Peyer's patch (tissue), 4 donors: Measurements from ENCODE around the gene PRLHR.

Experiments used
- CTCF ChIP-seq, 6 experiments: fragments of 450-650 bp in 4 of 6; fragments of 200-600 bp in 2 of 6; sonication (generic) in 1 of 6; IDR thresholded peaks; one replicate each; pipeline ENCODE4 v1.5.1; 2017 to 2019; ENCODE audit warnings: antibody characterized with exemption in 6 of 6, mild to moderate bottlenecking in 3 of 6, moderate library complexity in 1 of 6
- POLR2A ChIP-seq, 2 donors: fragments of 450-650 bp; IDR thresholded peaks; one replicate each; pipeline ENCODE4 v1.5.1; 2017; ENCODE audit warnings: antibody characterized with exemption in 2 of 2, mild to moderate bottlenecking in 2 of 2, moderate library complexity in 2 of 2

- TF ChIP-seq CTCF (IDR thresholded peaks at IDR 0.05) (no peak), POLR2A (IDR thresholded peaks at IDR 0.05) (no peak)
Observed at GRCh38 chr10:118626953-118627352, 31.5 kb upstream of the PRLHR start.
